Activated CD4-positive, alpha-beta T cell treated with anti-CD3 and anti-CD28 coated beads, Interleukin-2, Interleukin-4, amounts not matched to agents 100 ng/mL and 50 ng/mL, durations not matched to agents 16 hours and 8 hours (primary cell): ENCODE data around the gene PPIL6.

Source experiments
- DNase-seq: peaks from one replicate; pipeline ENCODE4 v3.0.0-alpha.2; 2020; ENCODE audit warnings: low spot score

The PPIL6 gene

DNA sequence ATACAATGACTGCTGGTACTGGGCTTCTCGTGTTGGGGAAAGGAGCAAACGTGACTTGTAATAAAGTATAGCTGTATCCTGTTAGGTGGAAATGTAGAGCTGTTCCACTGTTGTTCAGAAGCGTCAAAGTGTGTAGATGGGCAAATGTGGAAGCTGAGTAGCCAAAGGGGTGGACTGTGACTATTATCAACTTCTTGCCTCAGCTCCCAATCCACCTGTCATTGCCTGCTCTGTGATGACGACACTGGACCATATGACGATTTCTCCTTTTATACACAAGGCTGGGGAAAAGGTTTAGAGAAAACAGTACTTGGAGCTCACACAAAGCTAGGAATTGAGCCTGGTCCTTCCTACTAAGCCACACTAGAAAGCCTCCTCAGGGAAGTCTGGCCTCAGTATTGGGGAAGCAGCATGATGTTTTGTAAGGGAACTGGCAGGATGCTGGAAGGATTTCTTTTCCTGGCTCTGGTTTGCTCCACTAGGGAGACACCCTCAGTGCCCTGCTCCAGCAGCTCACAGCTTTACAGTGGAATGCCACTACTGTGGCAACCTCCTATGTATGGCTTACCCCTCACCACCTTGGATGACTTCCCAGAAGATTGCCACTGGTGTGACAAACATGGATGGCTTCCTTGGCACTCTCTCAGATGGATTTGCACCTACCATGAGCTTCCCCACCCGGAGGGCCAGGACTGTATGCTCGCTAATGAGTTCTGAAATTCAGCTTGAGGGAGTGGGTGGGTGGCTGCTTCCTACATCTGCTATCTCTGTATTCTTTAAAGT lies 78.1 kb downstream of the PPIL6 start:
- DNase-seq, result no peak

DNA sequence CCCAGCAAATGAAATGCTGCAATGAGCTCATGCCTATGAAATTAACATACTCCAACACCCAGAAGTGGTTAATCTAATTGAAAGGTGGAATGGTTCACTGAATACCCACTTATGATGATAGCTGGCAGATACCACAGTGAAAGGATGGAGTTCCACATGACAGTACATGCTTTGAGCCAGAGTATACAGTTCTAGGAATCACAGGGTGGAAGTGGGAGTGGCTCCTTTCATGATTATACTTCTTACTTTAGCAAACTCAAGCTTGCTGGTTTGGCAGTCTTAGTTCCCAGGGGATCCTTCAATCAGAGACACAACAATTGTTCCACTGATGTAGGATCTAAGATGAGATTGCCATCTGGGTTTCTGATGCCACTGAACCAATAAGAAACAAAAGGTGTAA lies 79.6 kb downstream of the PPIL6 start:
- DNase-seq, result no peak

DNA sequence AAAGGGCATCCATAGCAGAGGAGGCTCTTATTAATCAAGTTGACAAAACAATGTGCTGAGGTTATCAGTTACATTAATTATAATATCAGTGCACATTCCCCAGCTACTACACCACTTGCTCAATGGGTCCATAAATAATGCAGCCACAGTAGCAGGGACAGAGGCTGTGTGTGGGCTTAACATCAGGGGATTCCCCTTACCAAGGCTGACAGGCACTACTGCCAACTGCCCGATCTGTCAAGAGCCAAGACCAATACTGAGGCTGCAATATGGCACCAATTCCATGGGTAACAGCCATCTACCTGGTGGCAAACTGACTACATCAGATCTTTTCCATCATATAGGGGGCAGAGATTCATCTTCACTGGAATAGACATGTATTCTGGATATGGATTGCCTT lies 80.1 kb downstream of the PPIL6 start:
- DNase-seq, result no peak

DNA sequence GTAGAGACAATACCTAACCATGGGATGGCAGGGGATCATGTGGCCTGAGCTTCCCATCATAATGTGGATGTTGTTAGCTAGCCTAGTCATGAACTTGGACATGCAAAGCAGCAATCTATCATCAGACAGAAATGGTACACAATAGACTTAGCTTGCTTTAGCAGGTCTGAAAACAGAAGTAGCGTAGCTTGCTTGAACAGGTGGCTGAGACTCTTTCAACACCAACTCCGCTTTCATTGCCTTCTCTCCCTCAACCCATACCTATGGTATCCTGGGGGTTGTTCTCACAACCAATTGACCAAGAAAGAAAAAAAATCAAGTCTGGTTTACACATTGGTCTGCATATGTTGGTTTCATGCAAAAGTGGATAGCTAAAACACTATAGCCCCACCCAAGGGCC lies 81.2 kb downstream of the PPIL6 start:
- no peak for DNase-seq

DNA sequence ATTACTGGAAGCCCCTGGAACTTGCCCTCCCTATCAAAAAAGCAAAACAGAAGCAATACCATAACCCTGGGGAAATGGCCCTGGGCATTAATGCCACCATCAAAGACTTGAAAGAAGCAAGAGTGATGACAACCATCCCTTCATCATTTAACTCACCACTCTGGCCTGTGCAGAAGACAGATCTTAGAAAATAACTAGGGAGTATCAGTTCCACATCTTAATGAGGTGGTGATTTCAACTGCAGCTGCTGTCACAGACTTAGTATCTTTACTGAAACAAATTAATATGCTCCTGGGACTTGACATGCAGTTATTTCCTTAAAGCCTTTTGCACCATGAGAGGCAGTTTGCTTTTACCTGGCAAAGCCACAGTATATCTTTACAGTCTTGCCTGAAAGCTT lies 82.2 kb downstream of the PPIL6 start:
- no peak for DNase-seq

DNA sequence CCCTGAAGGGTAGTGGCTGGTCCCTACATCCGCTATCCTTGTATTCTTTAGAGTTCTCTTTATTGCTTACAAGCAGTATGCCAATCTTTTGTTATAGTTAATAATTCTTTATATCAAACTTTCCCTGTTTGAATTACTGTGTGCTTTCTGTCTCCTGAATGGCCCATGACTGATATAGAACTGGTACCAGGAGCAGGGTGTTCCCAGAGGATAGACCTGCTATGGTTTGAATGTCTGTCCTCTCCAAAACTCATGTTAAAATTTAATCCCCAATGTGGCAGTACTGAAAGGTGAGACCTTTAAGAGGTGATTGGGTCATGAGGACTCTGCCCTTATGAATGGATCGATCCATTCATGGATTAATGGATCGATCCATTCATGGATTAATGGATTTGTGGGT lies 84.2 kb downstream of the PPIL6 start:
- no peak for DNase-seq

DNA sequence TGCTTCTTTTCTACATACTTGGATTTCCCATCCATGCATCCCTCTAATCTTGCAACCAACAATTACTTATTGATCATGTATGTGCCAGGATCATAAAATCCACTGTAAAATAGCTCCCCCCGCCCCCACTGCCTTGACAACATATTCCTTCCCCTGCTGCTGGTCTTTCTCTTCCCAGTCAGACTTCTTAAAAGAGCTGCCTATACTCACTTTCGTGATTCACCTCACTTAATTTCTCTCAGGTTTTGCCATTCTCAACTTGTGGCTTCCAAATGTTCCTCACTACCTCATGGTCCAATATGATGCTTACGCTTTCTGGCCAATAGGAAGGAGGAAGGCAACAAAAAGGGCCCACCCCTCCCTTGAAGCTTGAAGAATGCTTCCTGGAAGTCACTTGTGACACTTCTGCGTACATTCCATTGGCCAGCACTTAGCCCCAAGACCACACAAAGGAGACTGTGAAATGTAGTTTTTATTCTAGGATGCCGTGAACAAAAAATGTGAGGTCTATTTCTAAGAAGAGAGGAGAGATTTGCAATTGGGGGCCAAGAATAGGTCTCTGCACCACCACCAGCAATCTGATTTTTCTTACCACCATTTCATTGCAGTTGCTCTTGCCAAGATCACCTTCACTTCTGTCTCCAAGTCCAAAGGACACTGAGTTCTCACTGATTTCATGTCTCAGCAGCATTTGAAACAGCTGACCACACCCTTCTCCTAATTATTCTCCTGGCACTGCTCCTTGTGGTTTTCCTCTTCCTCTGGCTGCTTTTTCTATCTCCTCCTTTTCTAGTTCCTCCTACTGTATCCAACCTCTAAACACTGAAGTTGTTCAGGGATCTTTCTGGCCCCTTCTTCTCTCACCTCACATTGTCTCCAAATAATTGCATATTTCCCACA lies 88.9 kb downstream of the PPIL6 start:
- DNase-seq, result no peak

DNA sequence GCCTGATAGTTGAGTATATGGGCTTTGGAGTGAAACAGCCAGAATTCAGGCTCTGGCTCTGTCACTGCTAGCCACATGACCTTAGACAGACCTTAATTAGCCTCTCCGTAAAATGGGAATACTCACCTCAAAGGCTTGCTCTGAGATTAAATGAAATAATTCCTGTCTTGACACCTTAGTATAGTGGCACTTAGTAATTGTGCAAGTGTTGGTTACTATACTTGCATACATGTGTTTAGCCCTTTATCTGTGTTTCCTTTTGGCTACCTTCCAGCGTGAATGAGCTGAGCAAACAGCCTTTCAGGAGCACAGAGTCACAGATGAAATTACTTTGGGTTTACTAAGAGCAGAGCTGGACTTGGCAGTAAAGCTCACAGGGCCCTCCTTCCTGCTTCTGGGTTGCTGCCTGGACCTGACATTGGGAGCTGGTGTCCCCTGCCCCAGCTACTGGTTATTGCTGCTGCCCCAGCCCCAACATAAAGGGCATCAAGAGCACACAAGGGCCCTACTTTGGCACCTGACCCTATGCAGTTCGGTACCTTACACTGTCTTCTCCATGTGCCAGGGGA lies 90.9 kb downstream of the PPIL6 start:
- DNase-seq, result no peak

DNA sequence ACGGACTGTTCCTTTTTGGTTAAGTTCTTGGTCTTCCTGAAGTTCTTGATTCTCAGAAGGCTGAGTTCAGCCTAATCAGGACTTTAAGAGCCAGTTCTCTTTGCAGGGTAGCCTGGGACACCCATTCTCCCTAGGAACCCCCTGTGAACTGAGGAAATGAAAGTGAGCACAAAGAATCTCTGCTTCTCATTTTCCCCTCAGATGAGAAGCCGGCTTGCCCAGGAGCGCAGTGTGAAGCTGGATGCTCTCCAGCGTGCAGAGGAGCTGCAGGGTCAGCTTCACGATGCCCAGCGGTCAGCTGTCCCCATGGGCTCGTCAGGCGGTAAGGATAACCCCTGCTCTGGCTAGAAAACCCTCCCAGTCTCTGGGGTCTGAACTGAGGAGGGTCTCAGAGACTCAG lies 92.2 kb downstream of the PPIL6 start:
- no peak for DNase-seq

DNA sequence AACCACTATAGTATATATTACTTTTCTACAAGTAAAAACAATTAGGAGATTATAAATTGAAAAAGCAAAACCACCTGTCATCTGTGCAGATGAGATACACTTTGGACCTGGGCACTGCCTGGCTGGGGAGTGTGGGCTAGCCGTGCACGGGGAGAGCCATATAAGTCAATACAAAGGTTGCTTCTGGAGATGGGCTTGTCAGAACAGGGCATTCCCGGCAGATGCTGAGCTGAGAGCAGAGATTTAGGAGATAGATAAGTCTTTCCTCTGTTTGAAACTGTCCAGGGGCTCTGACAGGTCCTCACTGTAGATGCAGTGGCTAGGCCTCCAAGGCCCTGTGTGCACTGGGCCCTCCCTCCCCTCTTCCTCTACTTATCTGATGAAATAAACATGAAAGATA lies 92.6 kb downstream of the PPIL6 start:
- no peak for DNase-seq

DNA sequence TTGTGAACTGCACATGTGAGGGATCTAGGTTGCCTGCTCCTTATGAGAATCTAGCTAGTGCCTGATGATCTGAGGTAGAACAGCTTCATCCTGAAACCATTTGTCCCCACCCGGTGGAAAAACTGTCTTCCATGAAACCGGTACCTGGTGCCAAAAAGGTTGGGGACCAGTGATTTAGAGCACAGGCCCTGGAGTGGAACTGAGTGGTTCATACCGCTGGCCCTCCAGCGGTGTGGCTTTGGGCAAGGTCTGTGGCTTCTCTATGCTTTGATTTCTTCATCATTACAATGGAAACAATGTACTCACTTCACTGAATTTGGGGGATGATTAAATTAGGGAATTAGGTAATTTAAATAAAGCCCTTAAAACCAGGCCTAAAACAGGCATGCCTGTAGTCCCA lies 94.4 kb downstream of the PPIL6 start:
- no peak for DNase-seq

DNA sequence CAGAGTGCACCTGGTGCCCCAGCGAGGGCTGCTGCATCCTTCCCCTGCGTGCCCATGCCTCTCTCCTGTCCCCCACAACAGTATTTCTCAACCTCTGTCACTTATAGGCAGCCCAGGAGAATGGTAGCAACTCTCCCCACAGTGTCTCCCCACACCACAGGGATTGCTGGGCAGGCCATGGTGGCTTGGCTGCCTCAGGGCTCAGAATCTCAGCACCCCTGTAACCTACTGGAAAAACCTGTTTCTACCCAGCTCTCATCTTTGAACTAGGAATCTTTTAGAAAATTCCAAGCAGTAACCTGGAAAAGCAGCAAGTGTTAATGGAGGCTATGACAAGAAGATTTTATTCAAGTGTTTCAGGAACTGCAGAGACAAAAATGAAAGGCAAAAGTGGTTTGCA lies 96.2 kb downstream of the PPIL6 start:
- DNase-seq, result no peak

DNA sequence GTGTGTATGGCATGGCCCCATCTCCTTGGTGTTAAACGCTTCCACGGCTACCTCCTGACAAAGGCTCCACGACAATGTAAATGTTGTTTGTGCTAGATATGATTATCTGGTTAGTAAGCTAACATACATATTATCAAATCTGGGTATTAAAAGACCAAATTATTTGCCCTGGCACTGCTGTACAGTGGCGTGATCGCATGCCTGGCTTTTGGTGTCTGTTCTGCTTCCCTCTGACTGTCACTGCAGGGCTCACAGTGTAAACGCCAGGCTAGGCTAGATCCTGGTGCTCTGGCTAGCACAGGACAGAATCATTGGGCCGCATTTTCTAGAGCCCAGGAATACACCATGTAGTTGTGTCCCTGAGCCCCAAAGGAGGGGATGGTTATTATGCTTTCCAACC lies 96.9 kb downstream of the PPIL6 start:
- no peak for DNase-seq

DNA sequence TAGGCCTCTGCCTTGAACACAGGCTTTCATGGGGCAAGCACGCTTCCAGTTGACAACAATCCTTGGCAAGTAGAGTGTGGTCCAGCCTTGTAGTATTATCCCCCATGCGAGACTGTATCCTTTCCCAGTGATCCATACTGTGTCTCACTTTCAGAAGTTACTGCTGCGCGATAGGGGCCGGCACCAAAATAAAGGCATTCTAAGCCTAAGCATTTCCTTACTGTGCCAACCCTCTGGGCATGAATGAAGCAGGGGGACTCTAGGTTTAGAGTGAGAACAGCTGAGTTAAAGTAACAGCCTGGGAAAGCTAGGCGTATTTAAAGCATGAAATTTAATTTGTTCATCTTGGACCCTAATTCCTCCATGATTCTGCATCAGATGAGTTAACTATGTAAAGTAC lies 97.5 kb downstream of the PPIL6 start:
- DNase-seq, result no peak

DNA sequence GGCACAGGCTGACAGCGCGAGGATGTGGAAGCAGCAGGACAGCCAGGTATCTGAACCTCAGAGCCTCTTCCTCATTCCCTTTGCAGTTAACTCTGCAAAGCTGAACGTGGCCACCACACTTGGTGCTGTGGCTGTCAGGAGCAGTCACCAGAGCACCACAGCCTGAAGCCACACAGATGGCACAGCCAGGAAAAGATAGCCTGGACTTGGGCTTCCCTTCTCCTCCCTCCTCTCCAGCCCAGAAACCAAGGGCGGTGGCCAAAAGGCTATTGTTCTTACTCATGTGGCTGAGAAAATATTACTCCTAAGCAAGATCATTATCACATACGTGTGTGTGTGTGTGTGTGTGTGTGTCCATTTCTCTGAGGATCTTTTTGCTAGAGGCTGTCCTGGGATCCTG lies 97.9 kb downstream of the PPIL6 start:
- no peak for DNase-seq

DNA sequence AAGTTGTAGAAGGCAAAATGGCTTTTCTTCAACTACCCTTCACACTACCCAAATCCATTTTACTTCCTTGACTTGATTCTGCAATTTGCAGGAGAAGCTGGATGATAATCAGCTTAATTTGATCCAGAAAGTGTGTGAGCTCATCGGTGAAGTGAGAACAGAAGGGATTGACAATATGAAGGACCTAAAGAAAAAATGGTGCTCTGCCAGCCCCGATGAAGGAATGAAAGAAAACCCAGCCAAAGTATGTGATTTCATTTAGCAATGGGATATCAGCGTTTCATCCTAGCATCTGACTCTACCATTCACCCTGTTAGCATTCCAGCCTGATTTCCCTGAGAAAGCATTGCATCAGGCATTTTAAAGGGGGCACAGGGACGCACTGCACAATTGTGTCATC lies 99.6 kb downstream of the PPIL6 start:
- no peak for DNase-seq
